ENCODE measurements around the gene SPATA33. TPM values are rescaled to one million over a fixed set of nuclear protein-coding genes. Genes with fewer than 3 reads are reported as not detected.
"Not testable (repeated sequence)": the region's sequence is repeated elsewhere in the genome, so short reads cannot be mapped to it uniquely, and the experiment has no call there.

SPATA33 gene
- total and polyA plus RNA-seq, 4 donors, result 5.4 to 19.1 (median 8.8) TPM

DNA sequence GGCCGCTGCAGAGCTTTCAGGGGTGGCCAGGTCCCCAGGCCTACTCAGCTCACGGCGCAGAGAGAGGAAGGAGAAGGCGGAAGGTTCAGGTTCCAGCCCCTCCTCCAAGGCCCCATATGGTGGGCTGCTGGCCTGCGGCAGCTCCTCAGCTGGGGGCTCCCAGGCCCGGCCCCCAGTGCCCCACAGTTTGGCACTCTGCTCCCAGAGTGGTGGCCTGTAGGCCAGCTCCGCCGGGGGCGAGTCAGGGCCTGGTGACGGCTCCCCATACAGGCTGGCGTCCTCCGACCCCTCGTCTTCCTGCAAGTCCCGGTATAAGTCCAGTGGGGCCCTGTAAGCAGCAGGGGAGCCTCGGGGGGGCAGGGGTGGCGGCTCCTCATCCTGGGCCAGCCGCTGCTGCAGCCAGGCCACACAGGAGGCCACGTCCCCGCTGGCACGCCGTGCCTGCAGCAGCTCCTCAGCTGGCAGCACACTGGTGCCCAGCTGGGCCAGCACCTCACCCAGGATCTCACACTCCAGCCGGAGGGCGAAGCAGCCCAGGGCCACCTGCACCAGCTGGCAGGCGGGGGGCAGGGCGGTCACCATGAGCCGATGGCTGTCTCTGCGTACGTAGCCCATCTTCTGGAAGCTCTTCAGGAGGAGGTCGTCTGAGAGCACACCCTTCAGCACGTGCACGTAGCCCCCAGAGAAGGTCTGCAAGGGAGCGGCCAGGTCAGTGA, 40.1 kb downstream of the SPATA33 start:
- peaks cover 0 to 13% (median 3%) of the 10 kb centered on the region in 5 donors for H3K4me1 ChIP-seq (ENCODE audit: control insufficient read depth in 5 of 5, insufficient read depth in 5 of 5, low read length in 5 of 5)

DNA sequence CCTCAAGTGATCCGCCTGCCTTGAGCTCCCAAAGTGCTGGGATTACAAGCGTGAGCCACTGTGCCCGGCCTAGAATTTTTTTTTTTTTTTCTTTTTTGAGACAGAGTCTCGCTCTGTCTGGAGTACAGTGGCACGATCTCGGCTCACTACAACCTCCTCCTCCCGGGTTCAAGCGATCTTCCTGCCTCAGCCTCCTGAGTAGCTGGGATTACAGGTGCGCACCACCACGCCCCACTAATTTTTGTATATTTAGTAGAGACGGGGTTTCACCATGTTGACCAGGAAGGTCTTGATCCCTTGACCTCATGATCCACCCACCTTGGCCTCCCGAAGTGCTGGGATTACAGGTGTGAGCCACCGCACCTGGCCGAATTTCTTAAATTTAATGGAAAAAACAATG, 41.1 kb downstream of the SPATA33 start:
- H3K9me3 ChIP-seq (ENCODE audit: control insufficient read depth in 4 of 4, insufficient read depth in 3 of 4, low read length in 3 of 4); ATAC-seq (ENCODE audit: insufficient read depth, low FRiP score); H3K27me3 ChIP-seq (ENCODE audit: control insufficient read depth in 3 of 3, insufficient read depth in 3 of 3, low read length in 2 of 3); H3K27ac ChIP-seq (ENCODE audit: low read depth in 1 of 2, low read length in 1 of 2); H3K4me3 ChIP-seq; H3K9ac ChIP-seq (ENCODE audit: insufficient read depth in 1 of 2, low read length in 2 of 2); DNase-seq: not testable (repeated sequence)
- WGBS, 2 donors, result 96 to 97% methylated on average over 14 of the region's 14 CpGs
- Histone ChIP-seq H3K4me1 (ENCODE audit: control insufficient read depth in 5 of 5, insufficient read depth in 5 of 5, low read length in 5 of 5) (peaks cover 0 to 13% (median 3%) of the 10 kb centered on the region in 5 donors), H3K36me3 (ENCODE audit: control insufficient read depth in 4 of 4, insufficient read depth in 4 of 4, low read length in 4 of 4) (peaks cover 0 to 40% (median 3%) of the 10 kb centered on the region in 4 donors)

More for the DNA sequence above, 40.1 kb downstream of the SPATA33 start:
- no peaks in the 10 kb centered on the region for H3K27me3 ChIP-seq (ENCODE audit: control insufficient read depth in 3 of 3, insufficient read depth in 3 of 3, low read length in 2 of 3)
- no peaks in the 10 kb centered on the region for H3K9me3 ChIP-seq (ENCODE audit: control insufficient read depth in 4 of 4, insufficient read depth in 3 of 4, low read length in 3 of 4)
- H3K27ac ChIP-seq (ENCODE audit: low read depth in 1 of 2, low read length in 1 of 2), result no peak overlapping the region
- no peak overlapping the region for H3K4me3 ChIP-seq
- 89 to 91% methylated on average over 25 to 32 of the region's 32 CpGs for whole genome bisulfite sequencing, 2 donors
- DNase-seq (no peak), ATAC-seq (ENCODE audit: insufficient read depth, low FRiP score) (no peak)
- H3K9ac ChIP-seq (ENCODE audit: insufficient read depth in 1 of 2, low read length in 2 of 2), result no peak overlapping the region
- peaks cover 0 to 47% (median 8%) of the 10 kb centered on the region in 4 donors for H3K36me3 ChIP-seq (ENCODE audit: control insufficient read depth in 4 of 4, insufficient read depth in 4 of 4, low read length in 4 of 4)
- TF ChIP-seq, protein P1, sequence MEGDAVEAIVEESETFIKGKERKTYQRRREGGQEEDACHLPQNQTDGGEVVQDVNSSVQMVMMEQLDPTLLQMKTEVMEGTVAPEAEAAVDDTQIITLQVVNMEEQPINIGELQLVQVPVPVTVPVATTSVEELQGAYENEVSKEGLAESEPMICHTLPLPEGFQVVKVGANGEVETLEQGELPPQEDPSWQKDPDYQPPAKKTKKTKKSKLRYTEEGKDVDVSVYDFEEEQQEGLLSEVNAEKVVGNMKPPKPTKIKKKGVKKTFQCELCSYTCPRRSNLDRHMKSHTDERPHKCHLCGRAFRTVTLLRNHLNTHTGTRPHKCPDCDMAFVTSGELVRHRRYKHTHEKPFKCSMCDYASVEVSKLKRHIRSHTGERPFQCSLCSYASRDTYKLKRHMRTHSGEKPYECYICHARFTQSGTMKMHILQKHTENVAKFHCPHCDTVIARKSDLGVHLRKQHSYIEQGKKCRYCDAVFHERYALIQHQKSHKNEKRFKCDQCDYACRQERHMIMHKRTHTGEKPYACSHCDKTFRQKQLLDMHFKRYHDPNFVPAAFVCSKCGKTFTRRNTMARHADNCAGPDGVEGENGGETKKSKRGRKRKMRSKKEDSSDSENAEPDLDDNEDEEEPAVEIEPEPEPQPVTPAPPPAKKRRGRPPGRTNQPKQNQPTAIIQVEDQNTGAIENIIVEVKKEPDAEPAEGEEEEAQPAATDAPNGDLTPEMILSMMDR (IDR thresholded peaks at IDR 0.05; ENCODE audit: control extremely low read depth, extremely low read depth), result no peak

DNA sequence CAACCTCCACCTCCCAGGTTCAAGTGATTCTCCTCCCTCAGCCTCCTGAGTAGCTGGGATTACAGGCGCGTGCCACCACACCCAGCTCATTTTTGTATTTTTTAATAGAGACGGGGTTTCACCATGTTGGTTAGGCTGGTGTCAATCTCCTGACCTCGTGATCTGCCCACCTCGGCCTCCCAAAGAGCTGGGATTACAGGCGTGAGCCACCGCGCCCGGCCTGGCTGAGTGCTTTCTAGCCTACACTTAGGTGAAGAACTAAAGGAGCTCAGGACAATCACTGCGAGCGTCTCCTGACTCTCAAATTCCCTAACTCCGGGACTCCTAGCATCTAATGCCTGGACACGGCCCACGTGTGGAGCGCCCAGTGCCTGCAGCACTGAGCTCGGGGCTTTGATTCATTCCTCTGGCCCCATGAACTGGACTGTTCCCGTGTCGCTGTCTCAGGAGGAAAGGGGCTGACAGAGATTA, 42.0 kb downstream of the SPATA33 start:
- not testable (repeated sequence) for DNase-seq; H3K27me3 ChIP-seq (ENCODE audit: control insufficient read depth in 3 of 3, insufficient read depth in 3 of 3, low read length in 2 of 3); H3K9me3 ChIP-seq (ENCODE audit: control insufficient read depth in 4 of 4, insufficient read depth in 3 of 4, low read length in 3 of 4); H3K4me3 ChIP-seq; ATAC-seq (ENCODE audit: insufficient read depth, low FRiP score)
- H3K4me1 ChIP-seq (ENCODE audit: control insufficient read depth in 5 of 5, insufficient read depth in 5 of 5, low read length in 5 of 5), result peaks cover 0 to 13% (median 3%) of the 10 kb centered on the region in 5 donors
- peaks cover 0 to 33% (median 0%) of the 10 kb centered on the region in 4 donors for H3K36me3 ChIP-seq (ENCODE audit: control insufficient read depth in 4 of 4, insufficient read depth in 4 of 4, low read length in 4 of 4)
- H3K9ac ChIP-seq (ENCODE audit: insufficient read depth in 1 of 2, low read length in 2 of 2), result peak overlapping the region in 1 of 2 donors; percentile 34
- 61 to 70% methylated on average over 18 of the region's 18 CpGs for WGBS, 2 donors
- H3K27ac ChIP-seq (ENCODE audit: low read depth in 1 of 2, low read length in 1 of 2), result peak overlapping the region in 1 of 2 donors; percentile 48

DNA sequence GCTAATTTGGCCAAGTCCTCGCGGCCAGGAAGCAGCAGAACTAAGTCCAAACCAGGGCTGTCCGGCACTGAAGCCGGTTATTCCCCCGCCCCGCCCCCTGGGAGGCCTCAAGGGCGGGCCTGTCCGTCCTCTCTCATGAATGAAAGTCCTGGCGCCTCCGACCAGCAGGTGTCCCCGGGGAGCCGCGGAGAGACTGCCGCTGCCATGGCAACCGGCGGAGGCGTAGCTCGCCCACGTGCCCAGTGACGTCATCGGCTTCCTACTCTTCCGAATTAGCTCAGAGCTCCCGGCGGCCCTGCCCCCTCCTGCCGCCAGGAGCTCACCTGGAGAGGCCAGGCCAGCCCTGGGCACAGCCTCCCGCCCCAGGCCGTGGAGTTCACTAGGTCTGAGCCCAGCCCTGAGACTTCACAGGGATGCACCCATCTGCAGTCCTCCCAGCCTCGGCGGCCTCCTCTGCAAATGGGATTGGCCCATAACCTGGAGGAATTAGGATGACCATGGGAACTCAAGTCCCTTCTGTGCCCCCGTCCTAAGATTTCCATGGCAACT, 42.5 kb downstream of the SPATA33 start:
- Histone ChIP-seq H3K9ac (ENCODE audit: insufficient read depth in 1 of 2, low read length in 2 of 2) (peak overlapping the region; percentile 60 to 71), H3K27ac (ENCODE audit: low read depth in 1 of 2, low read length in 1 of 2) (peak overlapping the region in 1 of 2 donors; percentile 92), H3K4me3 (peak overlapping the region; percentile 57), H3K36me3 (ENCODE audit: control insufficient read depth in 4 of 4, insufficient read depth in 4 of 4, low read length in 4 of 4) (peaks cover 0 to 28% (median 0%) of the 10 kb centered on the region in 4 donors), H3K9me3 (ENCODE audit: control insufficient read depth in 4 of 4, insufficient read depth in 3 of 4, low read length in 3 of 4) (no peaks in the 10 kb centered on the region), H3K4me1 (ENCODE audit: control insufficient read depth in 5 of 5, insufficient read depth in 5 of 5, low read length in 5 of 5) (peaks cover 0 to 13% (median 3%) of the 10 kb centered on the region in 5 donors), H3K27me3 (ENCODE audit: control insufficient read depth in 3 of 3, insufficient read depth in 3 of 3, low read length in 2 of 3) (peaks cover 0 to 5% (median 0%) of the 10 kb centered on the region in 3 donors)
- peak; percentile 98 for DNase-seq
- ATAC-seq (ENCODE audit: insufficient read depth, low FRiP score), result peak; percentile 79
- 1% methylated on average over 27 to 30 of the region's 30 CpGs for WGBS, 2 donors
- TF ChIP-seq, protein P1 (IDR thresholded peaks at IDR 0.05; ENCODE audit: control extremely low read depth, extremely low read depth), result peak; percentile 80
